NB4 (cell line): ENCODE data around the gene ACOT4.
"Not testable (repeated sequence)": the region's sequence is repeated elsewhere in the genome, so short reads cannot be mapped to it uniquely, and the experiment has no call there.

Source experiments
- DNase-seq: peaks from one replicate; pipeline ENCODE4 v3.0.0; 2010; ENCODE audit warnings: low read depth
- H3K4me3 ChIP-seq: one replicate; pipeline ENCODE4 v1.5.1; 2011; ENCODE audit warnings: mild to moderate bottlenecking, low read depth, low read length, moderate library complexity
- MYC ChIP-seq: IDR thresholded peaks from 2 replicates; pipeline ENCODE4 v1.6.1; 2011; ENCODE audit warnings: low read depth, low read length
- POLR2A ChIP-seq: IDR thresholded peaks from 2 replicates; pipeline ENCODE4 v1.6.1; 2011; ENCODE audit warnings: mild to moderate bottlenecking; ENCODE audit not compliant: insufficient read length; ENCODE audit errors: extremely low read depth
- TF ChIP-seq, protein P1 (sequence below): IDR thresholded peaks from one replicate; pipeline ENCODE4 v1.5.1; 2012; ENCODE audit warnings: low read depth, low read length
- TF ChIP-seq, protein P2 (sequence below): IDR thresholded peaks from 2 replicates; pipeline ENCODE4 v1.6.1; 2011; ENCODE audit warnings: low read depth, low read length

ACOT4 gene

DNA sequence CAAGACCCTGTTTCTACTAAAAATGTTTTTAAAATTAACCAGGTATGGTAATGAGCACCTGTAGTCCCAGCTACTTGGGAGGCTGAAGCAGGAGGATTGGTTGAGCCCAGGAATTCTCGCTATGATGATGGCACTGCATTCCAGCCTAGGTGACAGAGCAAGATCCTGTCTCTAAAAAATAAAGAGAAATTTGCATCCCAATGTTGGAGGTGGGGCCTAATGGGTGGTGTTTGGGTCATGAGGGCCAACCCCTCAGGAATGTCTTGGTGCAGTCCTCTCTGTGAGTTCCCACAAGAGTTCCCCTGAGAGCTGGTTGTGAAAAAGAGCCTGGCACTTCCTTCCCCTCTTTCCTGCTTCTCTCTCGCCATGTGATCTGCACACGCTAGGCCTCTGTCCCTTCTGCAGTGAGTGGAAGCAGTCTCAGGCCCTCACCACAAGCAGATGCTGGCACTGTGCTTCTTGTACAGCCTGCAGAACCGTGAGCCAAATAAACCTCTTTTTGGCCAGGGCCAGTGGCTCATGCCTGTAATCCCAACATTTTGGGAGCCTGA lies 31.9 kb downstream of the ACOT4 start:
- DNase-seq: peak; percentile 36
- TF ChIP-seq POLR2A (no peak), MYC (no peak)
- TF ChIP-seq, protein P1, sequence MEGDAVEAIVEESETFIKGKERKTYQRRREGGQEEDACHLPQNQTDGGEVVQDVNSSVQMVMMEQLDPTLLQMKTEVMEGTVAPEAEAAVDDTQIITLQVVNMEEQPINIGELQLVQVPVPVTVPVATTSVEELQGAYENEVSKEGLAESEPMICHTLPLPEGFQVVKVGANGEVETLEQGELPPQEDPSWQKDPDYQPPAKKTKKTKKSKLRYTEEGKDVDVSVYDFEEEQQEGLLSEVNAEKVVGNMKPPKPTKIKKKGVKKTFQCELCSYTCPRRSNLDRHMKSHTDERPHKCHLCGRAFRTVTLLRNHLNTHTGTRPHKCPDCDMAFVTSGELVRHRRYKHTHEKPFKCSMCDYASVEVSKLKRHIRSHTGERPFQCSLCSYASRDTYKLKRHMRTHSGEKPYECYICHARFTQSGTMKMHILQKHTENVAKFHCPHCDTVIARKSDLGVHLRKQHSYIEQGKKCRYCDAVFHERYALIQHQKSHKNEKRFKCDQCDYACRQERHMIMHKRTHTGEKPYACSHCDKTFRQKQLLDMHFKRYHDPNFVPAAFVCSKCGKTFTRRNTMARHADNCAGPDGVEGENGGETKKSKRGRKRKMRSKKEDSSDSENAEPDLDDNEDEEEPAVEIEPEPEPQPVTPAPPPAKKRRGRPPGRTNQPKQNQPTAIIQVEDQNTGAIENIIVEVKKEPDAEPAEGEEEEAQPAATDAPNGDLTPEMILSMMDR: no peak
- TF ChIP-seq, protein P2, sequence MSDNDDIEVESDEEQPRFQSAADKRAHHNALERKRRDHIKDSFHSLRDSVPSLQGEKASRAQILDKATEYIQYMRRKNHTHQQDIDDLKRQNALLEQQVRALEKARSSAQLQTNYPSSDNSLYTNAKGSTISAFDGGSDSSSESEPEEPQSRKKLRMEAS: peak; percentile 22; the same call in 1 of the 2 replicates
- H3K4me3 ChIP-seq: no peak overlapping the region

DNA sequence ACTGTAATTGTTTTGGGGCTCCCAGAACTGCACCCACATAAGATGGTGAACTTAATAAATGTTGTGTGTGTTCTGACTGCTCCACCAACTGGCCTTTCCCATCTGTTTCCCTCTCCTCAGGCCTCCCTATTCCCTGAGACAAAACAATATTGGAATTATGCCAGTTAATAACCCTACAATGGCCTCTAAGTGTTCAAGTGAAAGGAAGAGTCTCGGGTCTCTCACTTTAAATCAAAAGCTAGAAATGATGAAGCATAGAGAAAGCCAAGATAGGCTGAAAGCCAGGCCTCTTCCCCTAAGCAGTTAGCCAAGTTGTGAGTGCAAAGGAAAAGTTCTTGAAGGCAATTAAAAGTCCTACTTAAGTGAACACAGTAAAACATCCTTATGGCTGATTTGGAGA lies 34.0 kb downstream of the ACOT4 start:
- H3K4me3 ChIP-seq: no peak overlapping the region
- no peak for DNase-seq
- TF ChIP-seq, protein P2: no peak
- no peak for TF ChIP-seq MYC
- TF ChIP-seq, protein P1: no peak
- no peak for TF ChIP-seq POLR2A

GRCh38 chr14:73627151-73627558 lies 35.5 kb downstream of the ACOT4 start:
- H3K4me3 ChIP-seq: no peak overlapping the region
- no peak for TF ChIP-seq POLR2A
- DNase-seq: peak; percentile 31

- TF ChIP-seq, protein P1: no peak
- TF ChIP-seq POLR2A: no peak
- no peak for DNase-seq
- no peak overlapping the region for H3K4me3 ChIP-seq
Measured at GRCh38 chr14:73630009-73630780, 38.5 kb downstream of the ACOT4 start.

GRCh38 chr14:73633116-73634010 lies 41.7 kb downstream of the ACOT4 start:
- no peak overlapping the region for H3K4me3 ChIP-seq
- TF ChIP-seq, protein P1: peak; percentile 64
- TF ChIP-seq MYC: no peak
- peak; percentile 60 for DNase-seq

DNA sequence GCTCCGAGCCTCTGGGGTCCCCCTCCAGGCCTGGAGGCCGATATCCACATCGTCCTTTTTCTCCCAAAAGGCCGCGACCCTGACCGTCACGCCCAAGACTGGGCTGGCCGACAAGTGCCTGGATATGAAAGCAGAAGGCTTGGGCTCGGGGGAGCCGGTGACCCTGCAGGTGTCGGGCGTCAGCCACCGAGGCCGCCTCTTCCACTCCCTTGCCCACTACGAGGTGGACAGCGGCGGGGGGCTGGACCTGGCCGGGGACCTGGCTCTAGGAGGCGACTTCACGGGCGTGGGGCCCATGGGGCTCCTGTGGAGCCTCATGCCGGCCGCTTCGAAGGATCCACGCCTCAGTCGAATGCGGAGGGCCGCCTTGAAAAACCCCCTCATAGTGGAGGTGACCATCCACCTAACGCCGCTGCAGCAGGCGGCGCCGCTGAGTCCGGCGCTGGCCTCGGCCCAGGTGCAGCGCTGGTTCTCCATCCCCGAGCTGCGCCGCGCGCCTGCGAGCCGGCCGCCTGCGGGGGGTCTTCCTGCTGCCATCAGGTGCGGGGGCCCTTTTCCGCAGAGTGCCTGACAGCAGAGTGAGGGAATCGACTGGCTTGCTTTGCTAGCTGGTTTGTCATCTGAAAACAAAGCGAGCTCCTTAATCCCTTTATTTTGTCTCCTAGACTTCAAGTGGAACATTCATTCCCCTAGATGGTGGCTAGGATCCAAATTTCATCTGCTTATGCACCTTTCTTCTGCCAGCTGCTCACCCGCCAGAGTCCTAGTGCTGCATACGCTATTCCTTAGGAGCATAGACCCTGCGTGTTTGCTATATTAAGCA lies 42.5 kb downstream of the ACOT4 start:
- H3K4me3 ChIP-seq: no peak overlapping the region
- TF ChIP-seq POLR2A (no peak), MYC (no peak)
- TF ChIP-seq, protein P1: no peak
- TF ChIP-seq, protein P2: no peak
- DNase-seq: no peak

DNA sequence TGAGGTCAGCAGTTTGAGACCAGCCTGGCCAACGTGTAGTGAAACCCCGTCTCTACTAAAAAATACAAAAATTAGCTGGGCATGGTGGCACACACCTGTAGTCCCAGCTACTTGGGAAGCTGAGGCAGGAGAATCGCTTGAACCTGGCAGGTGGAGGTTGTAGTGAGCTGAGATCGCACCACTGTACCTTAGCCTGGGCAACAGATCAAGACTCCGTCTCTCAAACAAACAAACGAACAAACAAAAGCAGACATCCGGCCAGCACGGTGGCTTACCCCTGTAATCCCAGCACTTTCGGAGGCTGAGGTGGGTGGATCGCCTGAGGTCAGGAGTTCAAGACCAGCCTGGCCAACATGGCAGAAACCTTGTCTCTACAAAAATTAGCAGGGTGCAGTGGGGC lies 44.7 kb downstream of the ACOT4 start:
- not testable (repeated sequence) for H3K4me3 ChIP-seq, DNase-seq
